ENCODE data around the gene NKAIN2. TPM values are rescaled to one million over a fixed set of nuclear protein-coding genes. Genes with fewer than 3 reads are reported as not detected.
"Not testable (repeated sequence)": the region's sequence is repeated elsewhere in the genome, so short reads cannot be mapped to it uniquely, and the experiment has no call there.

NKAIN2 gene
- total RNA-seq, 1 donor, result under 0.01 TPM

GRCh38 chr6:124294574-124295200 is 491.0 kb downstream of the NKAIN2 start:
- TF ChIP-seq, protein P1, sequence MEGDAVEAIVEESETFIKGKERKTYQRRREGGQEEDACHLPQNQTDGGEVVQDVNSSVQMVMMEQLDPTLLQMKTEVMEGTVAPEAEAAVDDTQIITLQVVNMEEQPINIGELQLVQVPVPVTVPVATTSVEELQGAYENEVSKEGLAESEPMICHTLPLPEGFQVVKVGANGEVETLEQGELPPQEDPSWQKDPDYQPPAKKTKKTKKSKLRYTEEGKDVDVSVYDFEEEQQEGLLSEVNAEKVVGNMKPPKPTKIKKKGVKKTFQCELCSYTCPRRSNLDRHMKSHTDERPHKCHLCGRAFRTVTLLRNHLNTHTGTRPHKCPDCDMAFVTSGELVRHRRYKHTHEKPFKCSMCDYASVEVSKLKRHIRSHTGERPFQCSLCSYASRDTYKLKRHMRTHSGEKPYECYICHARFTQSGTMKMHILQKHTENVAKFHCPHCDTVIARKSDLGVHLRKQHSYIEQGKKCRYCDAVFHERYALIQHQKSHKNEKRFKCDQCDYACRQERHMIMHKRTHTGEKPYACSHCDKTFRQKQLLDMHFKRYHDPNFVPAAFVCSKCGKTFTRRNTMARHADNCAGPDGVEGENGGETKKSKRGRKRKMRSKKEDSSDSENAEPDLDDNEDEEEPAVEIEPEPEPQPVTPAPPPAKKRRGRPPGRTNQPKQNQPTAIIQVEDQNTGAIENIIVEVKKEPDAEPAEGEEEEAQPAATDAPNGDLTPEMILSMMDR (IDR thresholded peaks at IDR 0.05; ENCODE audit: insufficient read depth, low read length), result no peak
- no peak for DNase-seq (ENCODE audit: low read depth)
- no peak overlapping the region for H3K4me3 ChIP-seq (ENCODE audit: low read depth, low read length)

GRCh38 chr6:124297507-124297906 is 493.8 kb downstream of the NKAIN2 start:
- no peak for DNase-seq (ENCODE audit: low read depth)
- no peak overlapping the region for H3K4me3 ChIP-seq (ENCODE audit: low read depth, low read length)
- TF ChIP-seq, protein P1 (IDR thresholded peaks at IDR 0.05; ENCODE audit: insufficient read depth, low read length), result no peak

GRCh38 chr6:124298730-124299129 is 495.1 kb downstream of the NKAIN2 start:
- H3K4me3 ChIP-seq (ENCODE audit: low read depth, low read length), result no peak overlapping the region
- DNase-seq (ENCODE audit: low read depth), result no peak
- TF ChIP-seq, protein P1 (IDR thresholded peaks at IDR 0.05; ENCODE audit: insufficient read depth, low read length), result no peak

GRCh38 chr6:124300907-124301306 is 497.2 kb downstream of the NKAIN2 start:
- DNase-seq (ENCODE audit: low read depth); H3K4me3 ChIP-seq (ENCODE audit: low read depth, low read length): not testable (repeated sequence)

DNA sequence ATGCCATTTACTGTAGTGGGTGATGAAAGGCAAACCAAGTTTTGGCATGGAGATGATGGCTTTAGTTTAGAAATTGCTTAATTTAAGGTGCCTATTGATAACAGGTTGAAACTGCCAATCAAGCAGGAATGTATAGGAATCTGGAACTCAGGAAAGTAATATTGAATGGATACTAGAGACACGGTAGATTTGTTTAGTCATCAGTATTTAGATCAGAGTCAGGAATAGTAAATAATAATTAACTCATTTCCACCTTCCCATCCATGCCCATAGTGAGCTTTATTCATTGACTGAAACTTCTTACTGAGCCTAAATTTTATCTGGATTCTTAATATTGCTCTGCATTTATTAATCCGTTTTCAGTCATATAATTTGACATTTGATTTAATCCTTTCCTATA is 500.3 kb downstream of the NKAIN2 start:
- TF ChIP-seq, protein P1 (IDR thresholded peaks at IDR 0.05; ENCODE audit: insufficient read depth, low read length), result no peak
- DNase-seq (ENCODE audit: low read depth), result no peak
- H3K4me3 ChIP-seq (ENCODE audit: low read depth, low read length), result no peak overlapping the region

- no peak overlapping the region for H3K4me3 ChIP-seq (ENCODE audit: low read depth, low read length)
- DNase-seq (ENCODE audit: low read depth), result no peak
- TF ChIP-seq, protein P1 (IDR thresholded peaks at IDR 0.05; ENCODE audit: insufficient read depth, low read length), result no peak
Measured at GRCh38 chr6:124310139-124310538, 506.5 kb downstream of the NKAIN2 start.

GRCh38 chr6:124319410-124319809 is 515.7 kb downstream of the NKAIN2 start:
- no peak for DNase-seq (ENCODE audit: low read depth)
- TF ChIP-seq, protein P1 (IDR thresholded peaks at IDR 0.05; ENCODE audit: insufficient read depth, low read length), result no peak
- no peak overlapping the region for H3K4me3 ChIP-seq (ENCODE audit: low read depth, low read length)

Measured in fibroblast of the aortic adventitia (primary cell).